Aorta (tissue), 5 donors: Measurements from ENCODE around the gene KSR2. TPM values are rescaled to one million over a fixed set of nuclear protein-coding genes. Genes with fewer than 3 reads are reported as not detected.

Experiments used
- ATAC-seq: fragments of 200-7000 bp; cut with Tn5 transposase; one replicate; pipeline ENCODE4 v1.9.1; 2022; ENCODE audit warnings: moderate library complexity; ENCODE audit not compliant: low FRiP score
- DNase-seq, 2 donors: peaks; one replicate each; pipeline ENCODE4 v3.0.0-alpha.2; 2020
- H3K27ac ChIP-seq, 2 donors: one replicate each; pipeline ENCODE4 v1.5.1; 2013; ENCODE audit warnings: low read length in 2 of 2, mild to moderate bottlenecking in 2 of 2, moderate library complexity in 2 of 2, control low read depth in 1 of 2, inconsistent platforms in 1 of 2, low read depth in 1 of 2
- H3K27me3 ChIP-seq, 2 donors: one replicate each; pipeline ENCODE4 v1.6.1; 2013; ENCODE audit warnings: control low read depth in 1 of 2, low read length in 1 of 2, mild to moderate bottlenecking in 1 of 2, moderate library complexity in 1 of 2; ENCODE audit not compliant: insufficient read depth in 2 of 2, control insufficient read depth in 1 of 2
- H3K36me3 ChIP-seq, 2 donors: one replicate each; pipeline ENCODE4 v1.6.1; 2013; ENCODE audit warnings: control low read depth in 1 of 2, low read length in 1 of 2, mild to moderate bottlenecking in 1 of 2; ENCODE audit not compliant: insufficient read depth in 2 of 2, control insufficient read depth in 1 of 2
- H3K4me1 ChIP-seq, 2 donors: one replicate each; pipeline ENCODE4 v1.6.1; 2013; ENCODE audit warnings: low read length in 2 of 2, control low read depth in 1 of 2, mild to moderate bottlenecking in 1 of 2, moderate library complexity in 1 of 2; ENCODE audit not compliant: insufficient read depth in 2 of 2, control insufficient read depth in 1 of 2
- H3K4me3 ChIP-seq, 2 donors: one replicate each; pipeline ENCODE4 v1.5.1; 2013; ENCODE audit warnings: low read length in 2 of 2, control low read depth in 1 of 2, mild to moderate bottlenecking in 1 of 2
- H3K9me3 ChIP-seq: one replicate; pipeline ENCODE4 v1.6.1; 2013; ENCODE audit warnings: mild to moderate bottlenecking, low read length; ENCODE audit not compliant: control insufficient read depth
- WGBS, 2 donors: extraction: QIAGEN DNeasy Blood & Tissue Kit; methylation state at CpG; one replicate each; pipeline ENCODE4 v1.1.7; 2013; 5-methylcytosine and 5-hydroxymethylcytosine counted together
- intact Hi-C, 2 donors: fragments of 100-400 bp; cut with DNase I; formaldehyde crosslinking; loops; one replicate each; pipeline versions ENCODE4 v1.14.2 to v1.15.0; 2022
- polyA plus RNA-seq, 2 donors: library from polyadenylated mRNA; stranded (reverse); fragments of 200-250 nt; gene quantifications; one replicate each; pipeline ENCODE4 v1.2.3, GENCODE V29; 2013
- total RNA-seq, 2 donors: library from RNA; stranded (reverse); fragmentation: NEBNext Ultra II Directional; extraction: Animal tissue kit (Norgen Biotek cat#: 25700); gene quantifications; one replicate each; pipeline ENCODE4 v1.2.1, GENCODE V29; 2021
- donor health status: healthy with polysubstance abuse.
- donor health status: Bipolar disorder and iron deficiency.
- donor health status: DM: no; HTN: no; CAD: no.
- donor health status: DM: no; HTN: no; CAD: no.
- donor health status: DM: yes; HTN: yes; CAD: no.

Gene KSR2
- total and polyA plus RNA-seq, 4 donors: not detected

DNA sequence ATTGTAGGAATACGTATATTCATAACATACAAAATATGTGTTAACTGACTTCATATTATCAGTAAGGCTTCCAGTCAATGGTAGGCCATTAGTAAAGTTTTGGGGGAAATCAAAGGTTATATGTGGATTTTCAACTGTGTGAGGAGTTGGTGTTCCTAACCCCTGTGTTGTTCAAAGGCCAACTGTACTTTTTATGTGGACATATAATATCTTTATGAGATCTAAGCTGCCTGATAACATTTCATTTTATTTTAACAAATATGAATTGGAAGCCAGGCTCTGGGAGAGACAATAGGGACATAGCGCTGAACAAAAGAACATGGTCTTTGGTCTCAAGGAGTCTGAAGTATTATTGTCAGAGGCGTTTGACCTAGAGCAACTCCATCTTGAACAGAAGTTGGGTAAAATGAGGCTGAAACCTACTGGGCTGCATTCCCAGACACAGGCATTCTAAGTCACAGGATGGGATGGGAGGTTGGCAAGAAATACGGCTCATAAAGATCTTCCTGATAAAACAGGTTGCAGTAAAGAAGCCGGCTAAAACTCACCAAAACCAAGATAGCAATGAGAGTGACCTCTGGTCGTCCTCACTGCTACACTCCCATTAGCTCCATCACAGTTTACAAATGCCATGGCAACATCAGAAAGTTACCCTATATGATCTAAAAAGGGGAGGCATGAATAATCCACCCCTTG, 147.2 kb downstream of the KSR2 start:
- Histone ChIP-seq H3K9me3 (no peaks in the 10 kb centered on the region), H3K36me3 (no peaks in the 10 kb centered on the region), H3K27me3 (no peaks in the 10 kb centered on the region), H3K4me3 (no peak overlapping the region), H3K27ac (no peak overlapping the region), H3K4me1 (no peaks in the 10 kb centered on the region)
- WGBS, 2 donors: 77 to 79% methylated on average over 6 of the region's 6 CpGs
- no peak for DNase-seq
- no peak for ATAC-seq
- intact Hi-C loops: no loop called here

DNA sequence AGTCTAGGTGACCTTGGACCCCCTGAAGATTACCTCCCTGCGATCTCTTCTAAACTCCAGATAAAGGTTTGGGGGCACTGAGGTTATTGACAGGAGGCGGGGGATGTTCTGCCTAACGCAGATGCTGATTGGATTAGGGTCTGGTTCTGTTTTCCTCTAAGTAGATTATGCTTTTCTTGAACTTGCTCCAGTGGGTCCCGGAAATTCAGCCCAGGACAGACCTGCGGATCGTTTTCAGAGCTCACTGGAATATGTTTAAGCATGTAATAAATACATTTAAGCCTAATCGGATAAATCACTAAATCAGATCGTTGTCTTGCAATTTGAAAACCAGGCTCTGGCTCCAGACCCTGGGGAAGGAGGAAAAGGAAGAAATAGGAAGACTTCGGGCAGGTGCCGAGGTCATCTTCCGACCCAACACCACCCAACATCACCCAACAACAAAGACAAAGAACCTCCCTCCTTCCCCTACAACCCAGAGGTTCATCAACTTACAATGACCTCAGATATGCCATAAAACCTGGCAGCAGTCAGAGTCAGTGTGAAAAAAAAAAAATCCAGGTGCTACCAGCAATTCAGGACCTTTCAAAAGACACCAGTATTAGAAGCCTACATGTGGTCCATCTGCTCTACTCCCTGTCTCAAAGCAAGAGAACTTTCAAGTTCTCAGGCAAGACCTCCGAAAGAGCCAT, 148.4 kb downstream of the KSR2 start:
- intact Hi-C loops: no loop called here
- WGBS, 2 donors: 77 to 83% methylated on average over 12 of the region's 12 CpGs
- H3K27me3 ChIP-seq: no peaks in the 10 kb centered on the region
- H3K9me3 ChIP-seq: peaks cover 2% of the 10 kb centered on the region
- H3K4me1 ChIP-seq: no peaks in the 10 kb centered on the region
- no peaks in the 10 kb centered on the region for H3K36me3 ChIP-seq
- no peak for DNase-seq
- H3K27ac ChIP-seq: no peak overlapping the region
- no peak for ATAC-seq
- no peak overlapping the region for H3K4me3 ChIP-seq

DNA sequence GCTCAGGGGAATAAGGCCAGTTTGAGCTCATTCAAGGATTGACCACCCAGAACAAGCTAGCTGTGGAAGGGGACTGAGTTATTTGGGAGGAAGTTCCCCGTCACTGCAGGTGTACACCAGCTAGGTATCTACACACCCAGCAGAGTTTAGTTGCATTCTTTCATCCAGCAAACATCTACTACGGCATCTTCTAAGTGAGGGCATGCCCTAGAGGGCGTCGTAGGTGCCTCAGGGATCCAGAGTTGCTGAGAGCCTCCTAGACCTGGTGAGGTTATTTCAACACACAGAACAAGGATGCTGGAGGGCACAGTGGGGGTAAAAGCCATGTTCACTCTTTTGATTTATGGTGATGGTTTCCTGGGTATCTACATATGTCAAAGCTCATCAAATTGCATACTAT, 149.6 kb downstream of the KSR2 start:
- no peaks in the 10 kb centered on the region for H3K36me3 ChIP-seq
- 38 to 47% methylated on average over 4 of the region's 4 CpGs for WGBS, 2 donors
- H3K27me3 ChIP-seq: peaks cover 0 to 1% of the 10 kb centered on the region in 2 donors
- no peak overlapping the region for H3K4me3 ChIP-seq
- intact Hi-C loops: no loop called here
- DNase-seq (no peak), ATAC-seq (no peak)
- no peaks in the 10 kb centered on the region for H3K4me1 ChIP-seq
- H3K9me3 ChIP-seq: peaks cover 2% of the 10 kb centered on the region
- no peak overlapping the region for H3K27ac ChIP-seq

DNA sequence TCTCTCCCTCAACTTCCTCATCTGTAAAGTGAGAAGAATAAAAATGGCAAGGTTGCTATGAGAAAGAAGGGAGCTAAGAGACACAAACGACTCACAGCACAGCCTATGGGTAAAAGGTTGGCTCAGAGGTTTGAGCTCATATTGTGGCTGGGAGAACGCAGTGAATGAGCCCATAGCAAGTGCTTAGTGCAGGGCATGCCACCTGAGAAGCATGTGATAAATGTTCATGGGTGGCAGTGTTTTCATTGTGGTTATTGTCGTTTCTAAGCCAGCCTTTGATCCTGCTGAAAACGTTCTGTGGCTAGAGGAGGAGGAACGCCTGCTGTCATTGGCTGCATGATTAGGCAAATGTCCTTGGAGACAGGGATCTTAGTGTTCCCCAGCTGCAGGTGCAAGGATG, 150.4 kb downstream of the KSR2 start:
- intact Hi-C loops: no loop called here
- ATAC-seq: no peak
- 30 to 44% methylated on average over 5 of the region's 5 CpGs for WGBS, 2 donors
- Histone ChIP-seq H3K36me3 (no peaks in the 10 kb centered on the region), H3K27ac (no peak overlapping the region), H3K4me3 (no peak overlapping the region), H3K4me1 (no peaks in the 10 kb centered on the region), H3K27me3 (peaks cover 0 to 1% of the 10 kb centered on the region in 2 donors), H3K9me3 (peaks cover 2% of the 10 kb centered on the region)
- DNase-seq: no peak

DNA sequence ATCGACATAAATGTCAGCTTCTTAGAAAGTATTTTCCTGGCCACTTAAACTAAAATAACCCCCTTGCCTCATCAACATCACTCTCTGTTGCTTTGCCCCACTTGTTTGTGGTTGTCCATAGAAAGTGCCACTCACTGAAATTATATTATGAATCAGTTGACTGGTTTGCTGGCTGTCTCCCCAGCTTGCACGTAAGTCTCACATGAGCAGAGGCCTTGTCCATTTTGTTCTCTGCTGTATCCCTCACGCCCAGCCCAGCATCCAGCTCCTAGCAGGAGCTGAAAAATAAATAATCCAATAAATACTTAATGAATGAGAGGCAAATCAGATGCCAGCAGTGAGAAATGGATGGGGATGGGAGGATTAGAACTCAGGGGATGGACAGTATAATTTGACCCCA, 159.3 kb downstream of the KSR2 start:
- no peak for ATAC-seq
- no peak overlapping the region for H3K4me3 ChIP-seq
- no peak for DNase-seq
- no peaks in the 10 kb centered on the region for H3K36me3 ChIP-seq
- H3K27ac ChIP-seq: no peak overlapping the region
- no peaks in the 10 kb centered on the region for H3K4me1 ChIP-seq
- peaks cover 0 to 1% of the 10 kb centered on the region in 2 donors for H3K27me3 ChIP-seq
- intact Hi-C loops: no loop called here
- WGBS, 2 donors: 63 to 70% methylated on average over 3 of the region's 3 CpGs
- H3K9me3 ChIP-seq: no peaks in the 10 kb centered on the region

DNA sequence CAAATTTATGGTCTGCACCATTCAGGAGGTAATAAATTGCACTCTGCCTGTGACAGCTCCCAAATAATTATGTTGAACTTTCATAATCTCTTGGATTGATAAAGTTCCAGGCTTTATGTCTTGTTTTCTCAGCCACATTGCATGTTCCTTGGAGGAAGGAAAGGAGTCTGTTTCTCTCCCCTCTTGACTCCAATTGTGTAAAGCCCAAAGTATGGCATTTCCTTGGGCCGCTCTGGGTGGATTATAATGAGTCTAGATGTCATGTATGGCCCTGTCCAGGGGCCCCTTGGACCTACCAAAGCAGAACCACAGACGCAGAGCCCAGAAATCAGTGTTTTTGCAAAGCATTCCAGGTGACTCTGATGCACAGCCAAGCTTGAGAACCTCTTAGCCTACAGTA, 160.8 kb downstream of the KSR2 start:
- WGBS, 2 donors: 39 to 47% methylated on average over 2 of the region's 2 CpGs
- Histone ChIP-seq H3K36me3 (no peaks in the 10 kb centered on the region), H3K4me3 (no peak overlapping the region), H3K27ac (no peak overlapping the region), H3K4me1 (no peaks in the 10 kb centered on the region), H3K9me3 (no peaks in the 10 kb centered on the region), H3K27me3 (no peaks in the 10 kb centered on the region)
- DNase-seq (no peak), ATAC-seq (no peak)
- intact Hi-C loops: no loop called here

DNA sequence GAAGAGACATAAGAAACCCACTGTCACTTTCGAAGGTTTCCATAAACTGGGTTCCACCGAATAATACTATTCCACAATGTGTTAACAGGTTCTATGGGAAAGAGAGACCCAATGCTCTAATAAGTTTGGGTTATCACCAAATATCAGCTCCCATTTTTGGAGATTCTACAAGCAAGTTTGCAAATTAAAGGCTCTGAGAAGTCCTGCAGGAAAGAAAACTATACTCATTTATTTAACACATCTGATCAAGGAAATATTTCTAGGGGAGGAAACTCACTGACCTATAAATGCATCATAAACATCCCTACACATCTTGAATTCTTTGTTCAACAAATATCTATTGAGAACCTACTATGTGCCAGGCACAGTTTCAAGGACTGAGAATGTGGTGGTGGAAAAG, 161.4 kb downstream of the KSR2 start:
- no peaks in the 10 kb centered on the region for H3K36me3 ChIP-seq
- DNase-seq (no peak), ATAC-seq (no peak)
- no peak overlapping the region for H3K4me3 ChIP-seq
- no peaks in the 10 kb centered on the region for H3K27me3 ChIP-seq
- WGBS, 2 donors: 94 to 96% methylated on average over 2 of the region's 2 CpGs
- no peak overlapping the region for H3K27ac ChIP-seq
- no peaks in the 10 kb centered on the region for H3K9me3 ChIP-seq
- H3K4me1 ChIP-seq: no peaks in the 10 kb centered on the region
- intact Hi-C loops: no loop called here

DNA sequence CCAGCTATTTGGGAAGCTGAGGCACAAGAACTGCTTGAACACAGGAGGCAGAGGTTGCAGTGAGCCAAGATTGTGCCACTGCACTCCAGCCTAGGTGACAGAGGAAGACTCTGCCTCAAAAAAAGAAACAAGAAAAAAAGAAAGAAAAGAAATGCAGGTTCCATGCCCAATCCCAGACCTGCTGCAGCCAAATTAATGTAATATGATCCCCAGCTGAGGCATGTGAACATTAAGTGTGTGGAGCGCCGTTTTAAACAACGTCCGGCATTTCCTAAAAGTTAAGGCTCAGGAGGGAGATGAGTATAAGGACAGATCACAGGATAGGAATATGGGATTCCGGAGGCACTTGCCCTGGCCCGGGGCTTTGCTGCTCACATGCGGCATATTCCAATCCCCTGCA, 162.9 kb downstream of the KSR2 start:
- no peak overlapping the region for H3K4me3 ChIP-seq
- intact Hi-C loops: no loop called here
- H3K9me3 ChIP-seq: no peaks in the 10 kb centered on the region
- ATAC-seq (no peak), DNase-seq (no peak)
- H3K36me3 ChIP-seq: no peaks in the 10 kb centered on the region
- H3K27me3 ChIP-seq: no peaks in the 10 kb centered on the region
- H3K27ac ChIP-seq: no peak overlapping the region
- 48 to 58% methylated on average over 7 of the region's 7 CpGs for WGBS, 2 donors
- H3K4me1 ChIP-seq: no peaks in the 10 kb centered on the region

DNA sequence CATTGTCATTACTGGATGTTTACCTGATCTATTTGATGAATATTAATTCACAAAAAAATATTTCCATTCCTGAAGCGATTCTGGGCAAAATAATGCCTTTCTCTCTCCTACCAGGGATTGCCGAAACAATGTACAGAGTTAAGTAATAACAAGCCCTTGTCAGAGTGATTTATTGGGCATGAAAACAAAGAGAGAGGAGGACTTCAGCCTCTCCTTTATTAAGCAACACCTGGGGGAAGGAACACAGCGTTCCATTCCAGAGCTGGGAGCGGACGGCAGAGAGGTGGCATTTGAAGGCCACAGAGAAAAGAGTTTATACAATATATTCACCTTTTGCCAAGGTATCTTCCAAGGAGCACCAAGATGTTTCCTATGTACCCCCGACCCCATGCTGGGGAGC, 165.8 kb downstream of the KSR2 start:
- Histone ChIP-seq H3K9me3 (no peaks in the 10 kb centered on the region), H3K27me3 (no peaks in the 10 kb centered on the region), H3K4me1 (no peaks in the 10 kb centered on the region), H3K4me3 (no peak overlapping the region), H3K27ac (no peak overlapping the region), H3K36me3 (no peaks in the 10 kb centered on the region)
- intact Hi-C loops: no loop called here
- no peak for ATAC-seq
- 69 to 80% methylated on average over 6 of the region's 6 CpGs for WGBS, 2 donors
- DNase-seq: no peak
